Measurements from ENCODE around the gene ST3GAL3. TPM values are rescaled to one million over a fixed set of nuclear protein-coding genes. Genes with fewer than 3 reads are reported as not detected.

Gene ST3GAL3
- total RNA-seq, 1 experiment from 2014 or later = 8.3 TPM

- Mint-ChIP-seq H3K36me3 (ENCODE audit: insufficient read depth in 1 of 3, low read depth in 3 of 3) (peaks cover 0 to 41% (median 0%) of the 10 kb centered on the region in 3 experiments), H3K27me3 (ENCODE audit: low read depth) (no peaks in the 10 kb centered on the region), H3K9me3 (no peaks in the 10 kb centered on the region), H3K4me1 (no peaks in the 10 kb centered on the region), H3K27ac (peak overlapping the region in 1 of 3 experiments; percentile 49; a peak in 3 of 7 replicates), H3K4me3 (no peak overlapping the region)
- WGBS (ENCODE audit: extremely low coverage, insufficient read length, low lambda C conversion rate) = no CpG with 5 or more reads among the region's 6 CpGs
- Histone ChIP-seq H3K4me1 (ENCODE audit: insufficient read depth, low read length) (no peaks in the 10 kb centered on the region), H2BK120ac (ENCODE audit: low read depth, low read length, poor library complexity, severe bottlenecking) (no peak overlapping the region), H2BK15ac (ENCODE audit: low read depth, low read length) (no peak overlapping the region), H3K79me1 (ENCODE audit: insufficient read depth, low read depth, low read length, poor library complexity, severe bottlenecking) (no peaks in the 10 kb centered on the region), H3K9me3 (ENCODE audit: control insufficient read depth, low read depth, low read length) (no peaks in the 10 kb centered on the region), H2BK20ac (ENCODE audit: low read depth, low read length, poor library complexity, severe bottlenecking) (no peak overlapping the region), H4K20me1 (ENCODE audit: control insufficient read depth, insufficient read depth, insufficient read length) (no peaks in the 10 kb centered on the region), H3K4ac (ENCODE audit: low read depth, low read length) (no peak overlapping the region), H3K27me3 (ENCODE audit: insufficient read depth, low read length) (no peaks in the 10 kb centered on the region), H2AFZ (ENCODE audit: low read length) (no peak overlapping the region), H2BK5ac (ENCODE audit: insufficient read length, low read length) (no peak overlapping the region), H4K5ac (ENCODE audit: insufficient read length, low read depth, low read length) (no peak overlapping the region), H3K9ac (ENCODE audit: extremely low read depth, insufficient read length, low read length) (no peak overlapping the region), H3K56ac (ENCODE audit: insufficient read length, low read depth, low read length) (no peak overlapping the region), H3K23me2 (ENCODE audit: insufficient read length, low read depth, low read length, poor library complexity, severe bottlenecking) (no peaks in the 10 kb centered on the region), H3T11ph (ENCODE audit: low read length) (no peak overlapping the region), H4K8ac (replicated peaks; ENCODE audit: insufficient read length, low read depth, low read length) (no peak overlapping the region), H2BK12ac (ENCODE audit: insufficient read length, low read depth, low read length) (no peak overlapping the region), H3K79me2 (ENCODE audit: insufficient read depth, low read length) (no peaks in the 10 kb centered on the region), H3K14ac (ENCODE audit: insufficient read depth, low read length) (no peak overlapping the region), H3K23ac (ENCODE audit: insufficient read length, low read depth, low read length) (no peak overlapping the region), H2AK5ac (ENCODE audit: insufficient read length, low read length) (no peak overlapping the region), H3K18ac (ENCODE audit: insufficient read length, low read depth, low read length) (no peak overlapping the region), H4K91ac (ENCODE audit: insufficient read length, low read depth, low read length) (no peak overlapping the region), H3K27ac (ENCODE audit: insufficient read length, low read depth, low read length) (no peak overlapping the region), H3K4me2 (ENCODE audit: insufficient read depth, insufficient read length, low read length) (no peak overlapping the region)
- DNase-seq = no peak
- no peak for TF ChIP-seq CTCF (conservative IDR thresholded peaks at IDR 0.05)
Measured at GRCh38 chr1:43693371-43693770, 14.0 kb upstream of the ST3GAL3 start.
